Lung microvascular endothelial cell (primary cell): Measurements from ENCODE around the gene UNC80. TPM values are rescaled to one million over a fixed set of nuclear protein-coding genes. Genes with fewer than 3 reads are reported as not detected.

ENCODE experiments used
- DNase-seq, 2 donors: peaks; one replicate each; pipeline versions ENCODE4 v3.0.0 to v3.0.0-alpha.2; 2010; ENCODE audit warnings: low read depth in 2 of 2
- total RNA-seq: library from RNA; depleted of rRNA; stranded (reverse); fragments of >200 nt; gene quantifications from 2 replicates; pipeline ENCODE4 v1.2.1, GENCODE V29; 2014

UNC80 gene
- total RNA-seq, 1 donor from 2014 or later: 0.20 TPM

DNA sequence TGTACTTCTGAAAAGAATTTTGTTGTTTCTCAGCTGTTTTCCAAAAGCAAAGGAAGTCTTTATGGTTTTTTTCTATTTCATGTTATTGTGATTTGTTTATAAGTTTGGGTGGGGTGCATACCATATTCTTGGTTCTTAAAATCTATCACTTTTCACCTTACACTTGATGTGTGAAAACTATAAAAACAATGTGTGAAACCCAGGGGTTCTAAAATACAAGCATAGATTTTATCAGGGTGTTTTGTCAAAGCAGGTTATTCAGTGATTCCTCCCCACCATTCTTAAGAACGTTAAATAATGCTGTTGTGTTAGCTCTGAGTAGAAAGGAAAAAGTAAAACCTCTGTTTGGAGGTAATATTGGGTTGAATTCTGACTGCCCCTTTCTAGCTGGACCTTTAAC is 248.5 kb downstream of the UNC80 start:
- no peak for DNase-seq

DNA sequence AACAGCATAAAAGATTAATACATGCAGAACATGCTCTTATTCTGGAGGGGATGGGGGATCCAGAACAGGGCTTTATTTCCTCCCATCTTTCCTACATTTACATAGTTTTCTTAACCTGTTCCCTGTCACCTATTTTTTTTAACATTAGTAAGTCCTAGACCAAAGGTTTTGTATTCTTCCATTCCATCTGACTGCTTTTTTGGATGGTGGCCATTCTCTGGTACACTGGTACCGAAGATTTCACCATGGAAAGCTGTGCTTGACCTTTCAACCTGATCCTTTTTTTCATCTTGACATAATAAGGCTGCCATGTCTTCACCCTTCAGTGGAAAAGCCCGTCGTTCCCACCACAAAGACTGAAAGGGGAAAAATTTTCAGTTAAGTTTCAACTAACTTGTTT is 251.2 kb downstream of the UNC80 start:
- DNase-seq: no peak

DNA sequence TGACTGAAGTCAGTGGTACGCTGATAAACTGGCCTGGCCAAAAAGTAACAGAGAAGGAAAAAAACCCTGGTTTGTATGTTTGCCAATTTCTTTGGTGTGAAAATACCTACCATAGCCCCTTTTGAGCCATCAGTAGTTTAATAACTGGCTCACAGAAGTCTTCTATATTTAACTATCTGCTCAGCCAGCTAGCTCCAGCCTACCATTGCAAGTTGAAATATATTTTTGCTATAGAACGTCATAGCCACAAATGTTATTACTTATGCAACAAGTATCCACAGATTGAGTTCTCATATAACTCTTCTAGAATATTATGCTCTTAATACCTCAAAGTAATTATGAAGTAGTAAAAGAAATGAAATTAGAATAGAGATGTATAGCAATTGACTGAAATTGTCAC is 256.0 kb downstream of the UNC80 start:
- DNase-seq: no peak

DNA sequence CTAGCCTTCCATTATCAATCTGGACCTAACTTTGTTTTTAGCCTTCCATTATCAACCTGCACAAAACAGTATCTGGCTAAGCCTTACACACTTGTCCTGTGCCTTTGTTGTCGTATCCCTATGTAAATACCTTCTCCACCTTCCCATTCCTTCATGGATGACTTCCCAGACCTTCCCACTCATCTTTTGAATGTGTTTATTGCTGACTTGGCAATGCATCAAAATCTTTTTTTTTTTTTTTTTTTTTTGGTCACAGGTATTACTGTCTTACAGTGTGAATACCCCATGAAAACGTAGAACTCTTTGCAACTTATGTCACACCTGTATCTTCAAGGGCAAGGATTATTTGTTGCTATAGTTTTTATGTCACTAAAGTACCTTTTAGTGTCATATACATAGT is 256.5 kb downstream of the UNC80 start:
- no peak for DNase-seq

DNA sequence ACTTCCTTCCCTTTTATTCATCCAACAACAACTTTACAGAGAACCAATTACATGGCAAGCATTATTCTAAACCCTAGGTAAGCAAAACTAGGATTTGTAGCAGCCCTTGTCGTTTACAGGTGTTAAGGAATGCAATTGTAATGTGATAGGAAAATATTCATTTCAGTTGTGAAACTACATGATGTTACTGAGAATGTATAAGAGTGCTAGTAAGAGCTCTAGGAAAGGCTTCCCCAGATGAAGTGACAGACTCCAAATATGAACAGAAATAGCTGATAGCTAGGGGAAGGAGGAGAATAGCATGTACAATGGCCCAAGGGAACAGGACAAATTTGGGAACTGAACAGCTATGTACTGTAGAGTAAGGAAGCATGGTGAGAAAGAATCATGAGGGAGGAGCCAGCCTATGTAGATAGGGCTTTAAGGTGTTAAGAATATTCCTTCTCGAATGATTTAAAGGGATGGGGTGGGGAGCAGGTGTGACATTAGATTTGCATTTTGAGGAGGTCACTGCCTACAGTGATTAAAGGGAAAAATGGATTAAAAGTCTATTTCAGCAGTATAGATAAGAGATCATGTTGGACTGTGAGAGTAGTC is 262.6 kb downstream of the UNC80 start:
- DNase-seq: no peak

DNA sequence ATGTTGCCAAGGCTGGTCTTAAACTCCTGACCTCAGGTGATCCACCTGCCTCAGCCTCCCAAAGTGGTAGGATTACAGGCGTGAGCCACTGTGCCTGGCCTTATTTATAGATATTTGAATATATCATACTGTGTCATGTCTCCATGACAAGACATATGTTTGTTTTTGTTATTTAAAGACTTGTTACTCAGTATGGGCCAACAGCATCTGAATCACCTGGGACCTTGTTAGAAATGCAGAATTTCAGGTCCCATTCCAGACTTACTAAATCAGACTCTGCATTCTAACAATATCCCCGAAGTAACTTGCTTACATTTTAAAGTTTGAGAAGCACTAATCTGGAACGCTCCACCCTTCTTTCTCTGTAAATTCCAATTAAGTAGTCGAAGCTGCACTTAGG is 264.0 kb downstream of the UNC80 start:
- DNase-seq: no peak

DNA sequence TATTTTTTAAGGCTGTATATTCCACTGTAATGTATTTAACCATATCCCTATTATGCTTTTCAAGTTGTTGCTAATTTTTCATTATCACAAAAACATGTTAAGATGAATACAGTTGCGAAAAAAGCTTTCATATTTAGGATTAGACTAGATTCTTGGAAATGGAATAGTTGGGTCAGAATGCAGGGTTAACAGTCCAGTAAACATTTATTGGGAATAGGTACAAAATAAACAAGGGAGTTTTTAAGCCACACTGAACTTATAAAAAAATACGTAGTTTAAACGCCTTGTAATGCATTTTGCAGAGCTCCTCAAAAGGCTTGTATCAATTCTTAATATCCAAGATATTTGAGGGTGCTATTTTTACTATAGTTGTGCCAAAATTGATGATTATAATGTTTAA is 266.4 kb downstream of the UNC80 start:
- no peak for DNase-seq

DNA sequence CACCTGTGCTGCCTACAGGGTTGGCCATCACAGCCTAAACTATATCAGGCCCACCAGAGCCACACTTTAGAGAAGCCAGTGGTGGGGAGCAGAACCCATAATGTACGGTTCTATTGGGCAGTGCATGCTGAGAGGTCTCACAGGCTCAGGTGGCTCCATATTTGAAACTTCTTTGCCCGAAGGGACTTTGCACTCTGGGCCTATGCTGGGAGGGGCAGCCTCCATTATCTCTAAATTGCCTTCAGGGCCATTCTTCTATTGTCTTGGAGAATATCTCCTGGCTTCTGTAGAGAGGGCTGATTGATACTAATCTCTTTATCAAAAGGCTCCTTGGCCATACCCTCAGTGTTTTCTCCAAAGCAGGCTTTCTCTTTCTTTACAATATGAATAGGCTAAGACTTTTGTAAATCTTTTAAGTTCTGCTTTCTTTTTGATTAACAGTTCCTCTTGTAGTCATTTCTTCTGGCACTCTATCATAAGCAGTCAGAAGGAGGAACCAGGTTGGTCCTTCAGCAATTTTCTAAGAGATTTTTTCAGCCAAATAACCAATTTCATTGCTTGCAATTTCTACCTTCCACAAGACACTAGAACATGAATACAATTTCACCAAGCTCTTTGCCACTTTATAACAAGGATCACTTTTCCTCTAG is 275.3 kb downstream of the UNC80 start:
- DNase-seq: no peak

Other genes with a start within 250 kb of the UNC80 start
- gene RPE, start 230.8 kb downstream of the UNC80 start, total RNA-seq: 49.0 and 73.4 TPM in 2 replicates